ENCODE results near the gene NEU2.

The NEU2 gene

GRCh38 chr2:233039846-233040530 is 7.5 kb downstream of the NEU2 start:
- DNase-seq, result no peak
- TF ChIP-seq, protein P1, sequence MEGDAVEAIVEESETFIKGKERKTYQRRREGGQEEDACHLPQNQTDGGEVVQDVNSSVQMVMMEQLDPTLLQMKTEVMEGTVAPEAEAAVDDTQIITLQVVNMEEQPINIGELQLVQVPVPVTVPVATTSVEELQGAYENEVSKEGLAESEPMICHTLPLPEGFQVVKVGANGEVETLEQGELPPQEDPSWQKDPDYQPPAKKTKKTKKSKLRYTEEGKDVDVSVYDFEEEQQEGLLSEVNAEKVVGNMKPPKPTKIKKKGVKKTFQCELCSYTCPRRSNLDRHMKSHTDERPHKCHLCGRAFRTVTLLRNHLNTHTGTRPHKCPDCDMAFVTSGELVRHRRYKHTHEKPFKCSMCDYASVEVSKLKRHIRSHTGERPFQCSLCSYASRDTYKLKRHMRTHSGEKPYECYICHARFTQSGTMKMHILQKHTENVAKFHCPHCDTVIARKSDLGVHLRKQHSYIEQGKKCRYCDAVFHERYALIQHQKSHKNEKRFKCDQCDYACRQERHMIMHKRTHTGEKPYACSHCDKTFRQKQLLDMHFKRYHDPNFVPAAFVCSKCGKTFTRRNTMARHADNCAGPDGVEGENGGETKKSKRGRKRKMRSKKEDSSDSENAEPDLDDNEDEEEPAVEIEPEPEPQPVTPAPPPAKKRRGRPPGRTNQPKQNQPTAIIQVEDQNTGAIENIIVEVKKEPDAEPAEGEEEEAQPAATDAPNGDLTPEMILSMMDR (IDR thresholded peaks at IDR 0.05; ENCODE audit: low read depth, low read length), result no peak
- Histone ChIP-seq H3K4me3 (ENCODE audit: low read depth, low read length) (no peak overlapping the region), H3K27ac (no peak overlapping the region), H3K9me3 (ENCODE audit: severe bottlenecking) (no peaks in the 10 kb centered on the region), H3K27me3 (ENCODE audit: insufficient read depth, low read depth, severe bottlenecking) (no peaks in the 10 kb centered on the region), H3K36me3 (no peaks in the 10 kb centered on the region)

DNA sequence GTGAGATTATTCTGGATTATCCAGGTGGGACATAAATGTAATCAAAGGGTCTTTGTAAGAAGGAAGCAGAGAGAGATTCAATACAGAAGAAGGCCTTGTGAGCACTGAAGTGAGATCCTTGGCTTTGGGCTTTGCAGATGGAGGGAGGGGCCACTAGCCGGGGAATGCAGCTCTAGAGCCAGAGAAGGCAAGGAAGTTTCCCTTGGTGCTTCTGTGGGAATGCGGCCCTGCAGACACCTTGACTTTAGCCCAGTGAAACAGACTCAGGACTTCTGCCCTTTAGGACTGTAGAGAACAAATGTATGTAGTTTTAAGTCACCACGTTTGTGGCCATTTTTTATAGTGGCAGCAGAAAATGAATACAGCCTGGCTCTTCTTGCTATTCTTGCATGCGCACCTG is 8.1 kb downstream of the NEU2 start:
- H3K9me3 ChIP-seq (ENCODE audit: severe bottlenecking), result no peaks in the 10 kb centered on the region
- H3K27ac ChIP-seq, result no peak overlapping the region
- H3K27me3 ChIP-seq (ENCODE audit: insufficient read depth, low read depth, severe bottlenecking), result no peaks in the 10 kb centered on the region
- DNase-seq, result no peak
- no peaks in the 10 kb centered on the region for H3K36me3 ChIP-seq
- TF ChIP-seq, protein P1 (IDR thresholded peaks at IDR 0.05; ENCODE audit: low read depth, low read length), result no peak
- no peak overlapping the region for H3K4me3 ChIP-seq (ENCODE audit: low read depth, low read length)

DNA sequence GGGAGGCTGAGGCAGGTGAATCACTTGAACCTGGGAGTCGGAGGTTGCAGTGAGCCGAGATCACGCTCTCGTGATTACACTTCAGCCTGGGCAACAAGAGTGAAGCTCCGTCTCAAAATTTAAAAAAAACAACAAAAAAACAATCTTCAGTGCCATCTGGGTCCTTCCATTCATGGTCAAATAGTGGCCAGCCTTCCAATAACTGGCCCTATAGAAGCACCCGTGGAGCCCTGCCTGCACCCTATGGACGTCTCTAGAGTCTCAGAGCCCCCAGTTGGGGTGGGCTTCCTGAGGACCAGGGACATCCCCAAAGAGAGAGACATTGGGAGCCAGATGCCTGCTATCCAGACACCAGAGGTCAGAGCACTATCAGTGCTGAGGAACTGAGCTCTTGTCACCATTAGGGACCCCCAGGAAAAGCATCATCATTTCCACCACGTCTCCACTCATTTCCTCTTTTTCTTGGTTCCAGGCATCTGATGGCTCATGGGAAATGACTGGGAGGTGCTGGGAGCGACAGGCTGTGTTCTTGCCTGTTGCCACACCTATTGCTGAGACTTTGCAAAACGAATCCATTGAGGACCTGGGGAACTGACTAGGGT is 9.4 kb downstream of the NEU2 start:
- Histone ChIP-seq H3K36me3 (no peaks in the 10 kb centered on the region), H3K27me3 (ENCODE audit: insufficient read depth, low read depth, severe bottlenecking) (no peaks in the 10 kb centered on the region), H3K9me3 (ENCODE audit: severe bottlenecking) (no peaks in the 10 kb centered on the region), H3K4me3 (ENCODE audit: low read depth, low read length) (no peak overlapping the region), H3K27ac (no peak overlapping the region)
- DNase-seq, result no peak
- TF ChIP-seq, protein P1 (IDR thresholded peaks at IDR 0.05; ENCODE audit: low read depth, low read length), result no peak

DNA sequence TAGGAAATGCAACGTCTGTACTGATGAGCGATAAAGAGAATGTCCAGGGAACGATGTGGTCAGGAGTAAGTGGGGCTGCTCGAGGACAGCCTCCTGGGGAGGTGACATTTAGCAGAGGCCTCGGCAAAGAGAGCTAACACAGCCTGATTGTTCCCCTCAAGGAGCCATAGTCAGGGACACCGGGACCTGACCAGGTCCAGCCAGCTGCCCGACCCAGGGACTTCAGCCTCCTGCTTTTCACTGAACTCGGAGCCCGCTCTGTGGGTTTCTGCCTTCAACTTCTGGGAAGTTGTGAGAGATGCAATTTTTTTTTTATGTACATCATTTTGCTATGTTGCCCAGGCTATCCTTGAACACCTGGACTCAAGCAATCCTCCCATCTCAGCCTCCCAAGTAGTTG is 10.1 kb downstream of the NEU2 start:
- H3K27ac ChIP-seq, result no peak overlapping the region
- H3K36me3 ChIP-seq, result no peaks in the 10 kb centered on the region
- no peaks in the 10 kb centered on the region for H3K9me3 ChIP-seq (ENCODE audit: severe bottlenecking)
- no peak overlapping the region for H3K4me3 ChIP-seq (ENCODE audit: low read depth, low read length)
- TF ChIP-seq, protein P1 (IDR thresholded peaks at IDR 0.05; ENCODE audit: low read depth, low read length), result no peak
- DNase-seq, result no peak
- no peaks in the 10 kb centered on the region for H3K27me3 ChIP-seq (ENCODE audit: insufficient read depth, low read depth, severe bottlenecking)

DNA sequence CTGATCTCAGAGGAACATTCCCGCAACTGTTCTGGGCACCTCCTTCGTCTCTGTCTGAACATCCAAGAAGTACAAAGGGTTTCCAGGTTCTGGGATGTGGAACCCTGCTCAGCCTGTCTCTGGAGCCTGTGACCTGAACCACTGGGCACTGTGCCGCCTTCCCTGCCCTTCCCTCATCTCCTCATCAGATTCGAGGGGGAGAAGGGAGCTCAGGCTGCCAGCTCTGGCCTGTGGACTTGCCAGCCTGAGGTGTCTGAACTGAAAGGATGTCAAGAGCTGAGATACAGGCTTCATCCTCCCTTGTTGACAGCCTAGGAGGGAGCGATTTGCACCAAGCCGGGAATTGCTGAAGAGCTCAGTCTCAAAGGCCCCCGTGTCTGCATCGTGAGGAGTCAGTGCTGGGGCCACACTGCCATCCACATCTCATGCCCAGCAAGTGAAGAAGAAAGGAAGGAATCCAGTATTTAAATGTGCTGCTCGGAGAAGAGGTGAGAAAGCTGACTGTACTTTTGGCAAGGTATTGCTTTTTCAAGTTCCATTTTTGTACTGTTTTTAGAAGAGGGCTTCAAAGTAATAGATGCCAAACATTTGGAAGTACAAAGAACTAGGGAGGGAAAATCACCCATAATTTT is 12.6 kb downstream of the NEU2 start:
- Histone ChIP-seq H3K9me3 (ENCODE audit: severe bottlenecking) (no peaks in the 10 kb centered on the region), H3K36me3 (no peaks in the 10 kb centered on the region), H3K4me3 (ENCODE audit: low read depth, low read length) (no peak overlapping the region), H3K27ac (no peak overlapping the region), H3K27me3 (ENCODE audit: insufficient read depth, low read depth, severe bottlenecking) (no peaks in the 10 kb centered on the region)
- TF ChIP-seq, protein P1 (IDR thresholded peaks at IDR 0.05; ENCODE audit: low read depth, low read length), result no peak
- no peak for DNase-seq

All from WERI-Rb-1 (cell line).